CD4-positive, alpha-beta T cell treated with Interleukin-4 for 4 hours (primary cell): ENCODE measurements around the gene CENPX.

Experiments used
- DNase-seq: peaks from one replicate; pipeline ENCODE4 v3.0.0-alpha.2; 2020

Gene CENPX

DNA sequence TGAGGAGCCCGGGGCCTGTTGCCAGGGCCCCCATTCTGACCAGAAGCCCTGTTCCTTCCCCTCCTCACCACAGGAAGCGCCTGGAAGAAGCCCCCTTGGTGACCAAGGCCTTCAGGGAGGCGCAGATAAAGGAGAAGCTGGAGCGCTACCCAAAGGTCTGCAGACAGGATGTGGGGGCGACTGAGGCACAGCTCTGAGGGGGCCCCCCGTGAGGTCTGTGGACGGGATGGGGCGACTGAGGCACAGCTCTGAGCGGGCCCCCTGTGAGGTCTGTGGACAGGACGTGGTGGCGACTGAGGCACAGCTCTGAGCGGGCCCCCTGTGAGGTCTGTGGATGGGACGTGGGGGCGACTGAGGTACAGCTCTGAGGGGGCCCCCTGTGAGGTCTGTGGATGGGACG, 13.3 kb downstream of the CENPX start:
- DNase-seq: no peak

DNA sequence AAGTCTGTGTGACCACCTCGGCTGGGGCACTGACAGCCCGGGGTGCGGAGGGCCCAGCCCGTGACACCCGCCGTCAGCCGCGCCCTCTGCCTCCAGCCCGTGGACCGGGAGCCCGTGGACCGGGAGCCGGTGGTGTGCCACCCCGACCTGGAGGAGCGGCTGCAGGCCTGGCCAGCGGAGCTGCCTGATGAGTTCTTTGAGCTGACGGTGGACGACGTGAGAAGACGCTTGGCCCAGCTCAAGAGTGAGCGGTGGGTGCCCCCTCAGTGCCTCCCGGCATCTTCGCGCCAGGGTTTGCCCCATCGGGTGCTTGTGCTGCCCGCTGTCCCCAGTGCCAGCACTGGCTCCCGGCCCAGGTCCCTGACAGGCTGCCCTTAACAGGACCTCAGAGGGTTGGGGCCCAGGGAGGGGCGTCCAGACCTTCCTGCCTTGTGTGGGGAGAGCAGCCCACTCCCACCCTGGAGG, 13.7 kb downstream of the CENPX start:
- DNase-seq: no peak

- DNase-seq: no peak
Observed at GRCh38 chr17:82008258-82008940, 14.3 kb downstream of the CENPX start.

GRCh38 chr17:82007495-82008257, 15.0 kb downstream of the CENPX start:
- DNase-seq: no peak

GRCh38 chr17:82007228-82007494, 15.5 kb downstream of the CENPX start:
- DNase-seq: no peak

- DNase-seq: no peak
Observed at GRCh38 chr17:82006468-82007227, 16.0 kb downstream of the CENPX start.

- DNase-seq: no peak
Observed at GRCh38 chr17:82005701-82006348, 16.9 kb downstream of the CENPX start.

- DNase-seq: no peak
Observed at GRCh38 chr17:82004517-82005455, 17.9 kb downstream of the CENPX start.

DNA sequence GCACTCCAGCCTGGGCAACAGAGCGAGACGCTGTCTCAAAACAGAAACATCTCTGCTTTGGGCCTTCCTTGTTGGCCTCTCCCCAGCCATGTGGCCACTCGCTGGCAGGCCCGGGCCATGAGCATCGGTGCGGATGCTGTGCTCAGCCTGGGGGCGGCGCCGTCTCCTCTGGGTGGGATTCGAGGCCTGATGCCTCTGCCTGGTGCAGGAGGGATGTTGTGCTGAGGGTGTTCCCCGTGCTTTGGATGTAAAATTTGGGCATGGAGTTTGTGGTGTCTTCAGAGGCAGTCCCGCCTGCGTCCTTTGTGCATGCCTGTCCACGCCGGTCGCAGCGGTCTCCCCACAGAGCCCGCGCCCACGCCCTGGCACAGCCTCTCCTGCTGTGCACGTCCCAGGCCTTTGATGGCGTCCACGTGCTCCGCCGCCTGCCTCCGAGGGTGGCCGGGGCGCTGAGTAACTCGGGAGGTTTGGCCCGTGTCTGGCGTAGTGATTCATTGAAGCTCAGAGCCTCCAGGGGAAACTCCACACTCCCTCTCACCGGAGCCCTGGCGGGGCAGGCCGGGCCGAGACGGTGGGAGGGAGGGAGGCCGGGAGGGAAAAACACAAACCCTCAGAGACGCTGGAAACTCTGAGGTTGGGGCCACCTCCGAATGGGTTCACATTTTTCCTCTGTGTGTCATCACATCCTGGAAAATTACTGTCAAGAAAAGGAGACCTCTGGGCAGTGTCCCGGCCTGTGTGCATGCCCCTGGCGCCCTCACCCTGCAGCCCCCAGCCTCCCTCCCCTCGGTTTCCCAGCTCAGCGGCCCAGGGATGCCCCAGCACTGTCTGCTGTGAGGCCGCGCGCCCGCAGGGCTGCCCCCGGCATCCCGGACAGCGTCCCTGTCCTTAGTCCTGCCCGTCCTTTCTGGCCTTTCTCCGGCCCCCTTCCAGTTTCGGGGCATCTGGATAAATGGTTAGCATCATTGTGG, 19.0 kb downstream of the CENPX start:
- no peak for DNase-seq

- no peak for DNase-seq
Observed at GRCh38 chr17:82001571-82002056, 21.1 kb downstream of the CENPX start.

- no peak for DNase-seq
Observed at GRCh38 chr17:82000803-82001570, 21.7 kb downstream of the CENPX start.

GRCh38 chr17:81999976-82000802, 22.5 kb downstream of the CENPX start:
- DNase-seq: no peak

DNA sequence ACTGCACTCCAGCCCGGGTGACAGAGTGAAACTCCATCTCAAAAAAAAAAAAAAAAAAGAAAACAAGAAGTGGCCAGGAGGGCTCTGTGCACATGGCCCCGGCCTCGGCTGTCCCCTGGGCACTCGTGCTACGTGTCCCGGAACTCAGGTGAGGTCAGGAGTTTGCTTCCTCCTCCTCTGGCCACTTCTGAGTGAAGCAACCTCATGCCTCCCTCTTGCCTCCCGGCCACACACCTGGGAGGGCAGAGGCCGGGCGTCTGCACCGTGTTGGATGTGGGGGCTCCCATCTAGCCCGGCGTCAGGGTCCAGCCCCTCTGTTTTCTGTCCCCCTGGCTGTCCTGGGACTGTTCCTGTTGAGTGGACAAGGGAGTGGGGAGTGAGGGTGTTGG, 23.1 kb downstream of the CENPX start:
- DNase-seq: no peak

GRCh38 chr17:81998691-81999438, 23.8 kb downstream of the CENPX start:
- DNase-seq: no peak

DNA sequence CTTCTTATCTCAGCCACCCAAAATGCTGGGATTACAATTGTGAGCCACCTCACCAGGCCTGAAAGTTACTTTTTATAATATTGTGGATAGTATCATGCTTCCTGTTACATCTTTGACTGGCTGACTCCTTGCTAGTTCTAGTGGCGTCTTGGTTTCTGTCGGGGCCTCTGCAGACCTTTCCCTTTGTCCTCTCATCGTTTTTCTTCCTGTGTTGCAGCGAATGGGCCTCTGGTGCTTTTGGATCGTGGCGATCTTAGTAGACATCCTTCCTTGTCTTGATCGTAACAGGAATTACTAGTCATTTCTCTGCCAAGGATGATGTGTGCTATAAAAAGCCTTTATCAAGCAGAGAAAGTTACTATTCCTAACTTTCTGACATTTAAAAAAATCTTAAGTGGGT, 24.5 kb downstream of the CENPX start:
- DNase-seq: no peak

- no peak for DNase-seq
Observed at GRCh38 chr17:81996757-81997441, 25.8 kb downstream of the CENPX start.

DNA sequence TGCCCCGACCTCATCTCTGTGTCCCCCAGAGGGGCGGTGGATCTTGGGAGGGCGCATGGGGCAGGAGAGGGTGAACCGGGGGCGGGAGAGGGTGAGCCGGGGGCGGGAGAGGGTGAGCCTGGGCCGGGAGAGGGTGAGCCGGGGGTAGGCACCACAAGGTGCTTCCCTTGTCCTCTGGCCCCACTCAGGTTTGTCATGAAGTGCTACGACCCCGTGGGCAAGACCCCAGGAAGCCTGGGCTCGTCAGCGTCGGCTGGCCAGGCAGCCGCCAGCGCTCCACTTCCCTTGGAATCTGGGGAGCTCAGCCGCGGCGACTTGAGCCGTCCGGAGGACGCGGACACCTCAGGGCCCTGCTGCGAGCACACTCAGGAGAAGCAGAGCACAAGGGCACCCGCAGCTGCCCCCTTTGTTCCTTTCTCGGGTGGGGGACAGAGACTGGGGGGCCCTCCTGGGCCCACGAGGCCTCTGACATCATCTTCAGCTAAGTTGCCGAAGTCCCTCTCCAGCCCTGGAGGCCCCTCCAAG, 26.4 kb downstream of the CENPX start:
- DNase-seq: no peak
